Hepatocyte (in vitro differentiated cells): ENCODE data around the gene OST4. TPM values are rescaled to one million over a fixed set of nuclear protein-coding genes. Genes with fewer than 3 reads are reported as not detected.

Experiments
- DNase-seq: peaks from one replicate; pipeline ENCODE4 v3.0.0-alpha.2; 2016; ENCODE audit warnings: low spot score
- H2AFZ ChIP-seq: fragments of 200-600 bp; sonication (generic); 2 replicates; pipeline ENCODE4 v1.6.0; 2016; ENCODE audit warnings: antibody characterized with exemption, mild to moderate bottlenecking
- H3K27ac ChIP-seq: fragments of 200-600 bp; sonication (generic); 2 replicates; pipeline ENCODE4 v1.5.1; 2016; ENCODE audit warnings: mild to moderate bottlenecking
- H3K27me3 ChIP-seq: fragments of 200-600 bp; sonication (generic); 2 replicates; pipeline ENCODE4 v1.6.1; 2016
- H3K36me3 ChIP-seq: fragments of 200-600 bp; sonication (generic); replicated peaks from 2 replicates; pipeline ENCODE4 v1.5.1; 2016; ENCODE audit warnings: low read depth; ENCODE audit not compliant: insufficient read depth
- H3K4me1 ChIP-seq: fragments of 200-600 bp; sonication (generic); 2 replicates; pipeline ENCODE4 v1.5.1; 2016; ENCODE audit warnings: mild to moderate bottlenecking, moderate library complexity; ENCODE audit not compliant: insufficient read depth
- H3K4me2 ChIP-seq: fragments of 200-600 bp; sonication (generic); 2 replicates; pipeline ENCODE4 v1.6.0; 2016
- H3K4me3 ChIP-seq: fragments of 200-600 bp; sonication (generic); 2 replicates; pipeline ENCODE4 v1.5.1; 2016; ENCODE audit warnings: mild to moderate bottlenecking
- H3K79me2 ChIP-seq: fragments of 200-600 bp; sonication (generic); 2 replicates; pipeline ENCODE4 v1.6.0; 2017; ENCODE audit warnings: mild to moderate bottlenecking
- H3K9me2 ChIP-seq: fragments of 200-600 bp; sonication (generic); replicated peaks from 2 replicates; pipeline ENCODE4 v1.6.0; 2017; ENCODE audit warnings: mild to moderate bottlenecking; ENCODE audit not compliant: insufficient read depth
- H3K9me3 ChIP-seq: fragments of 200-600 bp; sonication (generic); 2 replicates; pipeline ENCODE4 v1.5.1; 2016; ENCODE audit warnings: low read depth, mild to moderate bottlenecking
- H4K20me1 ChIP-seq: fragments of 200-600 bp; sonication (generic); 2 replicates; pipeline ENCODE4 v1.6.0; 2016; ENCODE audit warnings: mild to moderate bottlenecking; ENCODE audit not compliant: insufficient read depth, poor library complexity, severe bottlenecking
- CTCF ChIP-seq: fragments of 200-600 bp; sonication (generic); IDR thresholded peaks from 2 replicates; pipeline ENCODE4 v1.5.1; 2016; ENCODE audit warnings: antibody characterized with exemption, mild to moderate bottlenecking; ENCODE audit not compliant: poor library complexity
- EZH2 ChIP-seq: fragments of 200-600 bp; sonication (generic); IDR thresholded peaks from 2 replicates; pipeline ENCODE4 v1.6.1; 2016; ENCODE audit warnings: antibody characterized with exemption, mild to moderate bottlenecking, borderline replicate concordance
- EZH2phosphoT487 ChIP-seq: fragments of 200-600 bp; sonication (generic); IDR thresholded peaks from one replicate; pipeline ENCODE4 v1.6.1; 2018; ENCODE audit warnings: antibody characterized with exemption, mild to moderate bottlenecking, low read depth, moderate library complexity; ENCODE audit not compliant: unreplicated experiment, severe bottlenecking
- WGBS: methylation state at CpG from one replicate; pipeline ENCODE4 v1.1.6; 2016; ENCODE audit warnings: low lambda C conversion rate; ENCODE audit errors: missing lambda C conversion rate; 5-methylcytosine and 5-hydroxymethylcytosine counted together
- polyA plus RNA-seq: library from polyadenylated mRNA; unstranded; fragments of >200 nt; fragmentation: Nextera tagmentation; extraction: Ambion mirVana; gene quantifications from 2 replicates; pipeline ENCODE4 v1.2.1, GENCODE V29; 2016
- total RNA-seq: library from RNA; depleted of rRNA; stranded (reverse); fragments of >200 nt; gene quantifications from 2 replicates; pipeline ENCODE4 v1.2.3, GENCODE V29; 2014

OST4 gene
- total and polyA plus RNA-seq, 2 experiments from 2014 or later: 364 to 839 TPM

GRCh38 chr2:27095745-27096651, 24.5 kb upstream of the OST4 start:
- TF ChIP-seq CTCF (no peak), EZH2phosphoT487 (no peak), EZH2 (no peak)
- Histone ChIP-seq H3K4me1 (peaks cover 24% of the 10 kb centered on the region), H3K27ac (no peak overlapping the region), H2AFZ (peak overlapping the region; percentile 56), H3K79me2 (no peaks in the 10 kb centered on the region), H3K27me3 (no peaks in the 10 kb centered on the region), H3K4me3 (no peak overlapping the region), H3K36me3 (no peaks in the 10 kb centered on the region), H3K9me2 (no peaks in the 10 kb centered on the region), H3K4me2 (peak overlapping the region; percentile 82), H4K20me1 (no peaks in the 10 kb centered on the region), H3K9me3 (no peaks in the 10 kb centered on the region)
- peak; percentile 76 for DNase-seq
- 33% methylated on average over 16 of the region's 18 CpGs for WGBS

- no peak overlapping the region for H2AFZ ChIP-seq
- no peak overlapping the region for H3K4me3 ChIP-seq
- TF ChIP-seq EZH2 (no peak), EZH2phosphoT487 (no peak), CTCF (no peak)
Observed at GRCh38 chr2:27095427-27095744, 23.9 kb upstream of the OST4 start.

GRCh38 chr2:27094353-27094984, 23.0 kb upstream of the OST4 start:
- Histone ChIP-seq H3K27ac (no peak overlapping the region), H3K4me3 (no peak overlapping the region), H2AFZ (no peak overlapping the region), H3K9me3 (no peaks in the 10 kb centered on the region), H3K79me2 (no peaks in the 10 kb centered on the region), H3K9me2 (no peaks in the 10 kb centered on the region), H3K27me3 (no peaks in the 10 kb centered on the region), H3K4me1 (peaks cover 24% of the 10 kb centered on the region), H3K4me2 (no peak overlapping the region), H4K20me1 (no peaks in the 10 kb centered on the region), H3K36me3 (no peaks in the 10 kb centered on the region)
- DNase-seq: no peak
- 95% methylated on average over 24 of the region's 24 CpGs for WGBS
- TF ChIP-seq EZH2phosphoT487 (no peak), CTCF (no peak), EZH2 (no peak)

More at GRCh38 chr2:27095427-27095744, 23.9 kb upstream of the OST4 start:
- no peaks in the 10 kb centered on the region for H3K9me2 ChIP-seq
- H3K9me3 ChIP-seq: no peaks in the 10 kb centered on the region
- H3K79me2 ChIP-seq: no peaks in the 10 kb centered on the region
- no peak overlapping the region for H3K4me2 ChIP-seq
- no peak overlapping the region for H3K27ac ChIP-seq
- H3K4me1 ChIP-seq: peaks cover 24% of the 10 kb centered on the region
- no peaks in the 10 kb centered on the region for H4K20me1 ChIP-seq
- no peaks in the 10 kb centered on the region for H3K27me3 ChIP-seq
- DNase-seq: no peak
- 93% methylated on average over 2 of the region's 2 CpGs for WGBS
- H3K36me3 ChIP-seq: no peaks in the 10 kb centered on the region
